ENCODE results near the gene ZDHHC21. TPM values are rescaled to one million over a fixed set of nuclear protein-coding genes. Genes with fewer than 3 reads are reported as not detected.

ZDHHC21 gene
- total and polyA plus RNA-seq, 2 donors (not counting 3 experiments of a cell fraction or from before 2014, with no cell fraction given): 7.2 to 25.9 TPM

- Histone ChIP-seq H4K20me1 (replicated peaks; ENCODE audit: control insufficient read depth, extremely low read depth, insufficient read depth, low read length) (peaks cover 2% of the 10 kb centered on the region), H3K4me1 (ENCODE audit: control insufficient read depth, extremely low read depth, insufficient read depth, low read length) (no peaks in the 10 kb centered on the region), H3K4me2 (ENCODE audit: insufficient read depth, low read length) (no peak overlapping the region), H3K79me2 (ENCODE audit: control insufficient read depth, insufficient read depth, low read length) (peaks cover 51% of the 10 kb centered on the region), H3K9me3 (replicated peaks; ENCODE audit: control insufficient read depth, insufficient read depth, low read length) (no peaks in the 10 kb centered on the region), H3K36me3 (ENCODE audit: control insufficient read depth in 2 of 2, extremely low read depth in 1 of 2, insufficient read depth in 2 of 2, low read length in 2 of 2) (peaks cover 0 to 2% of the 10 kb centered on the region in 2 experiments), H3K4me3 (replicated peaks in 1 of 3; ENCODE audit: insufficient read depth in 1 of 3, low read depth in 1 of 3, low read length in 3 of 3) (no peak overlapping the region), H2AFZ (ENCODE audit: low read depth, low read length) (no peak overlapping the region), H3K9me1 (replicated peaks; ENCODE audit: control insufficient read depth, extremely low read depth, insufficient read depth, low read length) (no peaks in the 10 kb centered on the region), H3K27me3 (ENCODE audit: control insufficient read depth in 2 of 2, insufficient read depth in 2 of 2, low read length in 2 of 2) (no peaks in the 10 kb centered on the region), H3K9ac (replicated peaks; ENCODE audit: extremely low read depth, insufficient read depth, low read length) (no peak overlapping the region), H3K27ac (ENCODE audit: insufficient read depth, low read depth, low read length) (no peak overlapping the region)
- dilution Hi-C loops (cut with MboI; ENCODE audit: extremely low pct_ligation_motif_present, low sequenced_read_pairs): no loop called here
- TF ChIP-seq EZH2 (IDR thresholded peaks at IDR 0.05; ENCODE audit: borderline replicate concordance, low read depth, low read length, severe bottlenecking): no peak
- no peak for TF ChIP-seq POLR2AphosphoS5 (IDR thresholded peaks at IDR 0.05; ENCODE audit: insufficient read depth, low read depth, low read length)
- TF ChIP-seq POLR2A (IDR thresholded peaks at IDR 0.05; ENCODE audit: low read depth, low read length): no peak
- no peak for TF ChIP-seq JUN (IDR thresholded peaks at IDR 0.05; ENCODE audit: borderline replicate concordance, insufficient read depth, insufficient read length, low read depth)
- TF ChIP-seq GATA2 (IDR thresholded peaks at IDR 0.05; ENCODE audit: insufficient read depth, insufficient read length, low read depth, low read length): no peak
- TF ChIP-seq CTCF (IDR thresholded peaks at IDR 0.05; ENCODE audit: extremely low read depth in 1 of 2, insufficient read depth in 1 of 2, low read depth in 1 of 2, low read length in 2 of 2): no peak
- no peak for TF ChIP-seq MYC (IDR thresholded peaks at IDR 0.05; ENCODE audit: low read depth, low read length)
- TF ChIP-seq FOS (IDR thresholded peaks at IDR 0.05; ENCODE audit: borderline replicate concordance, insufficient read depth, low read length): no peak
- no peak for TF ChIP-seq MAX (IDR thresholded peaks at IDR 0.05; ENCODE audit: insufficient read depth, insufficient read length)
- DNase-seq (ENCODE audit: low read depth, low spot score) (no peak), FAIRE-seq (no peak)
- BruUV-seq (replicated peaks): no TSS peak
- CTCF ChIA-PET: interaction anchor here (1.3 to 1.8 kb wide), 2 partner anchors 15 to 29 kb away, joined by 4 read pairs; no protein-coding TSS in a partner anchor
- POLR2A ChIA-PET: no interaction called here
- intact Hi-C loops (cut with micrococcal nuclease): no loop called here
Observed at GRCh38 chr9:14633148-14633547, 60.1 kb downstream of the ZDHHC21 start.
